PC-9 (cell line): Measurements from ENCODE around the gene SCAP. TPM values are rescaled to one million over a fixed set of nuclear protein-coding genes. Genes with fewer than 3 reads are reported as not detected.
"Not testable (repeated sequence)": the region's sequence is repeated elsewhere in the genome, so short reads cannot be mapped to it uniquely, and the experiment has no call there.

Experiments used
- BruUV-seq: library from RNA; stranded (reverse); fragments of 400-500 nt; replicated peaks from 2 replicates; lab custom pipeline; 2021; lab: Mats Ljungman, UMichigan
- CTCF ChIA-PET: fragments of 300-600 bp; sonication (Branson Sonifier 250); formaldehyde crosslinking; loops from one replicate; lab custom pipeline; 2022; ENCODE audit warnings: antibody characterized with exemption; lab: Charles Lee
- POLR2A ChIA-PET: fragments of 300-600 bp; sonication (Branson Sonifier 250); formaldehyde crosslinking; loops from one replicate; lab custom pipeline; 2022; ENCODE audit warnings: antibody characterized with exemption; ENCODE audit not compliant: unreplicated experiment; lab: Charles Lee
- DNase-seq, 2 experiments: peaks; one replicate each; pipeline versions ENCODE4 v3.0.0 to v3.0.0-alpha.2; 2015 to 2022; ENCODE audit warnings: mixed read lengths in 1 of 2
- H2AFZ ChIP-seq: fragments of 200-600 bp; sonication (generic); 2 replicates; pipeline ENCODE4 v1.8.1; 2017; ENCODE audit warnings: antibody characterized with exemption
- H3F3A ChIP-seq: fragments of 200-600 bp; sonication (generic); 2 replicates; pipeline ENCODE4 v1.8.1; 2017; ENCODE audit warnings: antibody characterized with exemption, mild to moderate bottlenecking, low read depth; ENCODE audit not compliant: insufficient read depth
- H3K27ac ChIP-seq: fragments of 200-600 bp; sonication (generic); 2 replicates; pipeline ENCODE4 v1.6.1; 2016; ENCODE audit warnings: mixed run types
- H3K27me3 ChIP-seq: fragments of 200-600 bp; sonication (generic); 2 replicates; pipeline ENCODE4 v1.6.1; 2016; ENCODE audit warnings: low read depth, mixed run types; ENCODE audit not compliant: insufficient read depth
- H3K36me3 ChIP-seq: fragments of 200-600 bp; sonication (generic); 2 replicates; pipeline ENCODE4 v1.6.1; 2016; ENCODE audit warnings: low read depth, mixed run types
- H3K4me1 ChIP-seq: fragments of 200-600 bp; sonication (generic); replicated peaks from 2 replicates; pipeline ENCODE4 v1.6.1; 2016; ENCODE audit warnings: mixed run types; ENCODE audit not compliant: insufficient read depth
- H3K4me2 ChIP-seq: fragments of 200-600 bp; sonication (generic); 2 replicates; pipeline ENCODE4 v1.6.1; 2017; ENCODE audit warnings: mixed run types
- H3K4me3 ChIP-seq: fragments of 200-600 bp; sonication (generic); 2 replicates; pipeline ENCODE4 v1.6.1; 2016; ENCODE audit warnings: mixed run types
- H3K79me2 ChIP-seq: fragments of 200-600 bp; sonication (generic); 2 replicates; pipeline ENCODE4 v1.6.1; 2017; ENCODE audit warnings: low read depth, mixed run types
- H3K9me2 ChIP-seq: fragments of 200-600 bp; sonication (generic); 2 replicates; pipeline ENCODE4 v1.8.1; 2017; ENCODE audit warnings: mild to moderate bottlenecking; ENCODE audit not compliant: insufficient read depth
- H3K9me3 ChIP-seq: fragments of 200-600 bp; sonication (generic); 2 replicates; pipeline ENCODE4 v1.8.1; 2016; ENCODE audit warnings: low read depth; ENCODE audit not compliant: insufficient read depth
- H4K20me1 ChIP-seq: fragments of 200-600 bp; sonication (generic); 2 replicates; pipeline ENCODE4 v1.8.1; 2017; ENCODE audit not compliant: insufficient read depth
- CTCF ChIP-seq: fragments of 200-600 bp; sonication (generic); conservative IDR thresholded peaks from 2 replicates; pipeline ENCODE4 v1.6.1; 2017; ENCODE audit warnings: mixed run types, antibody characterized with exemption, mild to moderate bottlenecking, moderate library complexity
- EZH2 ChIP-seq: fragments of 200-600 bp; sonication (generic); IDR thresholded peaks from 2 replicates; pipeline ENCODE4 v1.8.0; 2017; ENCODE audit warnings: antibody characterized with exemption, low read depth
- intact Hi-C: fragments of 100-400 bp; cut with micrococcal nuclease; formaldehyde crosslinking; loops from one replicate; pipeline ENCODE4 v1.10.0; 2022; ENCODE audit not compliant: unreplicated experiment
- total RNA-seq: library from RNA; stranded (reverse); gene quantifications from 2 replicates; pipeline ENCODE4 v1.2.3, GENCODE V29; 2021

Gene SCAP
- total RNA-seq, 1 experiment from 2014 or later = 71.5 TPM

- Histone ChIP-seq H2AFZ (peak overlapping the region; percentile 93), H3F3A (peaks cover 9% of the 10 kb centered on the region), H3K4me3 (peak overlapping the region; percentile 68), H3K4me2 (peak overlapping the region; percentile 78), H3K36me3 (no peaks in the 10 kb centered on the region; the same call in 1 of the 2 replicates), H3K27ac (peak overlapping the region; percentile 55), H3K9me2 (no peaks in the 10 kb centered on the region), H3K9me3 (no peaks in the 10 kb centered on the region), H3K27me3 (no peaks in the 10 kb centered on the region), H3K4me1 (peaks cover 5% of the 10 kb centered on the region; the same call in 1 of the 2 replicates), H4K20me1 (no peaks in the 10 kb centered on the region), H3K79me2 (peaks cover 21% of the 10 kb centered on the region)
- CTCF ChIA-PET = interaction anchor here (0.5 to 1.0 kb wide), 3 partner anchors 92 to 821 kb away, joined by 3 to 4 read pairs (median 3); no protein-coding TSS in a partner anchor
- POLR2A ChIA-PET = no interaction called here
- intact Hi-C loops = loop anchor here (1.0 to 10.0 kb wide), 4 partner anchors 92 to 818 kb away; partner anchors contain the start of gene ALS2CL
- TF ChIP-seq CTCF (no peak), EZH2 (no peak)
- BruUV-seq = TSS peak; percentile 71
- DNase-seq = no peak
These were observed 36.8 kb upstream of the SCAP start for GRCh38 chr3:47512416-47513124.

- CTCF ChIA-PET, H3K4me3 ChIP-seq: not testable (repeated sequence)
These were observed 29.5 kb upstream of the SCAP start for GRCh38 chr3:47505267-47505666.

GRCh38 chr3:47504113-47504512, 28.4 kb upstream of the SCAP start:
- peaks cover 3% of the 10 kb centered on the region; the same call in 1 of the 2 replicates for H4K20me1 ChIP-seq
- no peaks in the 10 kb centered on the region for H3F3A ChIP-seq
- H3K27ac ChIP-seq = no peak overlapping the region
- no peak overlapping the region for H3K4me3 ChIP-seq
- H3K9me3 ChIP-seq = no peaks in the 10 kb centered on the region
- no peaks in the 10 kb centered on the region for H3K27me3 ChIP-seq
- H3K4me2 ChIP-seq = no peak overlapping the region
- H2AFZ ChIP-seq = no peak overlapping the region
- H3K4me1 ChIP-seq = no peaks in the 10 kb centered on the region
- BruUV-seq = no TSS peak
- intact Hi-C loops = no loop called here
- TF ChIP-seq EZH2 (no peak), CTCF (no peak)
- H3K9me2 ChIP-seq = no peaks in the 10 kb centered on the region
- H3K79me2 ChIP-seq = no peaks in the 10 kb centered on the region
- no peaks in the 10 kb centered on the region; the same call in 1 of the 2 replicates for H3K36me3 ChIP-seq
- DNase-seq = no peak
- ChIA-PET CTCF (no interaction called here), POLR2A (no interaction called here)

More at GRCh38 chr3:47505267-47505666, 29.5 kb upstream of the SCAP start:
- H3K27me3 ChIP-seq, H3F3A ChIP-seq, BruUV-seq, H3K27ac ChIP-seq, H3K9me2 ChIP-seq, intact Hi-C loops, H3K4me2 ChIP-seq, H2AFZ ChIP-seq, H3K9me3 ChIP-seq, H3K4me1 ChIP-seq, H3K79me2 ChIP-seq, H4K20me1 ChIP-seq, POLR2A ChIA-PET, H3K36me3 ChIP-seq, DNase-seq: not testable (repeated sequence)
